H1 (cell line): Measurements from ENCODE around the gene ADGRB3. TPM values are rescaled to one million over a fixed set of nuclear protein-coding genes. Genes with fewer than 3 reads are reported as not detected.

Source experiments
- CTCF ChIP-seq, 3 experiments: IDR thresholded peaks; 1 replicate in 2 of 3; 2 replicates in 1 of 3; pipeline versions ENCODE4 v1.5.1 to v1.6.1; 2011; ENCODE audit warnings: low read length in 3 of 3, mild to moderate bottlenecking in 3 of 3, inconsistent platforms in 2 of 3, low read depth in 1 of 3, moderate library complexity in 1 of 3; ENCODE audit not compliant: insufficient read depth in 1 of 3; ENCODE audit errors: control extremely low read depth in 1 of 3
- polyA plus RNA-seq, 7 experiments: library from polyadenylated mRNA; depleted of rRNA in 3 of 7; stranded (reverse) in 5 of 7; unstranded in 2 of 7; fragments of >200 nt in 5 of 7; fragments of 200-250 nt in 2 of 7; gene quantifications; 1 replicate in 5 of 7; 2 replicates in 1 of 7; 4 replicates in 1 of 7; pipeline versions ENCODE4 v1.2.1 to v1.2.3, GENCODE V29; 2011 to 2013; ENCODE audit warnings: missing spikeins in 2 of 7, mixed read lengths in 2 of 7
- total RNA-seq: library from RNA; stranded (reverse); fragmentation: NEBNext Ultra II Directional; extraction: Animal tissue kit (Norgen Biotek cat#: 25700); gene quantifications from 2 replicates; pipeline ENCODE4 v1.2.1, GENCODE V29; 2021

ADGRB3 gene
- total and polyA plus RNA-seq, 2 of the 8 experiments (the other 6 are each of a cell fraction or from before 2014, with no cell fraction given) = 0.35 to 1.2 TPM

- peak in 2 of 3 experiments; percentile 23 to 27; a peak in 2 of 4 replicates for TF ChIP-seq CTCF (IDR thresholded peaks at IDR 0.05; ENCODE audit: control extremely low read depth in 1 of 3, insufficient read depth in 1 of 3, low read depth in 1 of 3, low read length in 3 of 3)
These were observed 341.2 kb downstream of the ADGRB3 start (continued) for GRCh38 chr6:68976260-68976659.
